Measurements from ENCODE around the gene SLC17A5.
"Not testable (repeated sequence)": the region's sequence is repeated elsewhere in the genome, so short reads cannot be mapped to it uniquely, and the experiment has no call there.

Gene SLC17A5

DNA sequence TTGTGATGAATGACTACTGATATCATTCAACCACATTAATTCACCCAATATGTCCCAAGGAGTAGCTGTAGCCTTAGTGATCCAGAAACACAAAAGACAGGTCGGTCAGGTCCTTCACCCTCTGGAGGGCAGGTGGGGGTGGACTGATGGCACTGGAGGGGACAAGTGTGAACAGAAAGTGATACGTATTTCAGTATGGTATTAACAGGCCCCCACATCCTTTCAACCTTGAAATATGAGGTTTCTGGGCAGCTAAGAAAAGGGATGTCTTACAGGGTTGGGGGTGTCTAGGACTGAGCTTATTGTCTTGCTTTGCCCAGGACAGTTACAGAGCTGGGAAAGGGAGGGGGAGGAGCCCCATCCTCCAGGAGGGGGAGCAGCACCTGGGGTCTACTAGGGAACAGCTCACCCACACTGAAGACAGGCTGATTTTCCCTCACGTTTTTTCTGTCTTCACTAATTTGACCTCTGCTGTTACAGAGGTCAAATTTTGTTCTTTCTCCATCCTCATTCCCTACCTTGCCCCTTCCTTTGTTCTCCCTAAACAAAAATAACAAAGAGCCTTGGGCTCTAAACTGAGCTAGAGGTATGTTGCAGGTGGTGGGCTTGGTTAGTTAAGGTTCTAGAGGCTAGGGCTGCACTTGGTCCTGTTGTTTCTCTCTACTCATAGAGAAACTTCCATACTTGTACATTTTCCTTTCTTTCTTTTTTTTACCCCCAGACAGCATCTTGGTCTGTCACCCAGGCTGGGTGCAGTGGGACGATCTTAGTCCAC, 95.0 kb downstream of the SLC17A5 start:
- Histone ChIP-seq H3K36me3 (ENCODE audit: control insufficient read depth, insufficient read depth, low read length) (no peaks in the 10 kb centered on the region), H3K4me3 (ENCODE audit: low read depth, low read length) (no peak overlapping the region), H3K27me3 (ENCODE audit: control insufficient read depth, insufficient read depth, low read length) (no peaks in the 10 kb centered on the region), H3K4me1 (ENCODE audit: control insufficient read depth, insufficient read depth, low read length) (peaks cover 8% of the 10 kb centered on the region), H3K9me3 (ENCODE audit: control insufficient read depth, insufficient read depth, low read length) (no peaks in the 10 kb centered on the region), H3K9ac (ENCODE audit: low read depth, low read length) (no peak overlapping the region)

- no peaks in the 10 kb centered on the region for H3K36me3 ChIP-seq (ENCODE audit: control insufficient read depth, insufficient read depth, low read length)
Observed at GRCh38 chr6:73556836-73557235, 97.0 kb downstream of the SLC17A5 start.

GRCh38 chr6:73555380-73555949, 98.3 kb downstream of the SLC17A5 start:
- H3K9ac ChIP-seq (ENCODE audit: low read depth, low read length); H3K36me3 ChIP-seq (ENCODE audit: control insufficient read depth, insufficient read depth, low read length); H3K9me3 ChIP-seq (ENCODE audit: control insufficient read depth, insufficient read depth, low read length); H3K4me3 ChIP-seq (ENCODE audit: low read depth, low read length); H3K27me3 ChIP-seq (ENCODE audit: control insufficient read depth, insufficient read depth, low read length); H3K4me1 ChIP-seq (ENCODE audit: control insufficient read depth, insufficient read depth, low read length): not testable (repeated sequence)

More at GRCh38 chr6:73556836-73557235, 97.0 kb downstream of the SLC17A5 start:
- Histone ChIP-seq H3K4me1 (ENCODE audit: control insufficient read depth, insufficient read depth, low read length) (peaks cover 8% of the 10 kb centered on the region), H3K4me3 (ENCODE audit: low read depth, low read length) (no peak overlapping the region), H3K9ac (ENCODE audit: low read depth, low read length) (no peak overlapping the region), H3K27me3 (ENCODE audit: control insufficient read depth, insufficient read depth, low read length) (no peaks in the 10 kb centered on the region), H3K9me3 (ENCODE audit: control insufficient read depth, insufficient read depth, low read length) (no peaks in the 10 kb centered on the region)

DNA sequence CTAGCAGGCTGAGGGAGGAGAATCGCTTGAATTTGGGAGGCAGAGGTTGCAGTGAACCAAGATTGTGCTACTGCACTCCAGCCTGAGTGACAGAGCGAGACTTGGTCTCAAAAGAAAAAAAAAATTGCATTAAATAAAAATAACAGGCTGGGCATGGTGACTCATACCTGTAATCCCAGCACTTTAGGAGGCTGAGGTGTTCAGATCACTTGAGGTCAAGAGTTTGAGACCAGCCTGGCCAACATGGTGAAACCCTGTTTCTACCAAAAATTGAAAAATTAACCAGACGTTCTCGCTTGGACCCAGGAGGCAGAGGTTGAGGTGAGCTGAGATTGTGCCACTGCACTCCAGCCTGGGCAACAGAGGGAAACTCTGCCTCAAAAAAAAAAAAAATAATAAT, 102.7 kb downstream of the SLC17A5 start:
- H3K36me3 ChIP-seq (ENCODE audit: control insufficient read depth, insufficient read depth, low read length); H3K4me1 ChIP-seq (ENCODE audit: control insufficient read depth, insufficient read depth, low read length); H3K9ac ChIP-seq (ENCODE audit: low read depth, low read length); H3K9me3 ChIP-seq (ENCODE audit: control insufficient read depth, insufficient read depth, low read length); H3K27me3 ChIP-seq (ENCODE audit: control insufficient read depth, insufficient read depth, low read length); H3K4me3 ChIP-seq (ENCODE audit: low read depth, low read length): not testable (repeated sequence)

GRCh38 chr6:73548458-73549446, 105.0 kb downstream of the SLC17A5 start:
- no peaks in the 10 kb centered on the region for H3K36me3 ChIP-seq (ENCODE audit: control insufficient read depth, insufficient read depth, low read length)
- H3K4me1 ChIP-seq (ENCODE audit: control insufficient read depth, insufficient read depth, low read length): no peaks in the 10 kb centered on the region

DNA sequence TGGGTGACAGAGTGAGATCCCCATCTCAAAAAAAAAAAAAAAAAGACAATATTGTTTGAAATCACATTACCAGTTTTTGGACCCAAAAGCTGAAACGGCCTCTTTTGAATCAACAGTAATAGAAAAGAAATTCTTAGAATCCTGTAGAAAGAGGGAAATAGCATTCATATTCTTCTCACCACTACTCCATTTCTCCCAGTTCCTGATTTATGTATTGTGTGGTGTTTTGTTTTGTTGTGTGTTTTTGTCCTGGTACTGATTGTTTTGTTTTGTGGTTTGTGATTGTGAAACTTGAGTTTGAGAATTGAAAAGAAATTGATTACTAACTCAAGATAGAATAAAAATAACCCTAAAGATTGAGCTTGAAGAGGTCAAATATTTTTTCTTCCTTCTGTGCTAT, 106.8 kb downstream of the SLC17A5 start:
- H3K4me1 ChIP-seq (ENCODE audit: control insufficient read depth, insufficient read depth, low read length): no peaks in the 10 kb centered on the region
- no peak overlapping the region for H3K9ac ChIP-seq (ENCODE audit: low read depth, low read length)
- H3K9me3 ChIP-seq (ENCODE audit: control insufficient read depth, insufficient read depth, low read length): no peaks in the 10 kb centered on the region
- H3K27me3 ChIP-seq (ENCODE audit: control insufficient read depth, insufficient read depth, low read length): no peaks in the 10 kb centered on the region
- H3K4me3 ChIP-seq (ENCODE audit: low read depth, low read length): no peak overlapping the region
- no peaks in the 10 kb centered on the region for H3K36me3 ChIP-seq (ENCODE audit: control insufficient read depth, insufficient read depth, low read length)

More at GRCh38 chr6:73548458-73549446, 105.0 kb downstream of the SLC17A5 start:
- Histone ChIP-seq H3K27me3 (ENCODE audit: control insufficient read depth, insufficient read depth, low read length) (no peaks in the 10 kb centered on the region), H3K9me3 (ENCODE audit: control insufficient read depth, insufficient read depth, low read length) (no peaks in the 10 kb centered on the region), H3K4me3 (ENCODE audit: low read depth, low read length) (no peak overlapping the region), H3K9ac (ENCODE audit: low read depth, low read length) (no peak overlapping the region)

Data from iPS-15b (cell line).